Measurements from ENCODE around the gene ABAT. TPM values are rescaled to one million over a fixed set of nuclear protein-coding genes. Genes with fewer than 3 reads are reported as not detected.

The ABAT gene
- total RNA-seq, 1 experiment from 2014 or later = 4.7 TPM

- intact Hi-C loops (cut with micrococcal nuclease) = no loop called here
- Histone ChIP-seq H4K20me1 (ENCODE audit: insufficient read depth) (0 out of 2 replicates have a peak, but pooled peaks cover 6% of the 10 kb centered on the region), H3K27me3 (ENCODE audit: insufficient read depth, low read length) (no peaks in the 10 kb centered on the region), H3K36me3 (ENCODE audit: control insufficient read depth in 1 of 2, insufficient read depth in 2 of 2, low read length in 2 of 2) (peaks cover 59 to 67% of the 10 kb centered on the region in 2 experiments), H2AFZ (ENCODE audit: low read depth, low read length, poor library complexity, severe bottlenecking) (no peak overlapping the region), H3K79me2 (ENCODE audit: insufficient read depth, low read length) (peaks cover 82% of the 10 kb centered on the region), H3K27ac (ENCODE audit: low read depth, low read length) (no peak overlapping the region), H3K4me3 (replicated peaks in 1 of 2; ENCODE audit: low read depth in 1 of 2, low read length in 2 of 2) (no peak overlapping the region), H3K4me1 (ENCODE audit: control insufficient read depth in 1 of 2, insufficient read depth in 2 of 2, low read length in 2 of 2) (no peaks in the 10 kb centered on the region), H3K9ac (ENCODE audit: low read length) (no peak overlapping the region), H3K9me2 (ENCODE audit: insufficient read depth) (no peaks in the 10 kb centered on the region), H3K9me3 (ENCODE audit: control insufficient read depth in 1 of 2, insufficient read depth in 1 of 2, low read depth in 1 of 2, low read length in 2 of 2) (no peaks in the 10 kb centered on the region), H3K4me2 (ENCODE audit: low read length) (no peak overlapping the region)
- ChIA-PET POLR2A (no interaction called here), CTCF (no interaction called here), RAD21 (ENCODE audit: low non-redundant PET in 1 of 2, low total read pairs in 2 of 2, uncharacterized antibody in 2 of 2, unreplicated experiment in 2 of 2) (no interaction called here)
- TF ChIP-seq ATF3 (IDR thresholded peaks at IDR 0.05) (no peak), SP1 (IDR thresholded peaks at IDR 0.05; ENCODE audit: low read depth) (no peak), EZH2 (IDR thresholded peaks at IDR 0.05) (no peak), POLR2A (IDR thresholded peaks at IDR 0.05; ENCODE audit: borderline replicate concordance, extremely low read depth, insufficient read depth, insufficient read length) (no peak), ELF1 (IDR thresholded peaks at IDR 0.05; ENCODE audit: borderline replicate concordance, low read depth) (no peak), EZH2phosphoT487 (IDR thresholded peaks at IDR 0.05; ENCODE audit: borderline replicate concordance) (no peak), ZNF274 (IDR thresholded peaks at IDR 0.05; ENCODE audit: low read depth, low read length) (no peak), RAD21 (IDR thresholded peaks at IDR 0.05; ENCODE audit: low read depth) (no peak), SIN3A (IDR thresholded peaks at IDR 0.05; ENCODE audit: low read depth) (no peak), MAX (IDR thresholded peaks at IDR 0.05) (no peak), SRF (IDR thresholded peaks at IDR 0.05; ENCODE audit: low read depth) (no peak), TCF7L2 (IDR thresholded peaks at IDR 0.05; ENCODE audit: borderline replicate concordance, extremely low read depth, insufficient read depth, insufficient read length) (no peak), REST (IDR thresholded peaks at IDR 0.05; ENCODE audit: low read depth) (no peak), POLR2AphosphoS5 (IDR thresholded peaks at IDR 0.05; ENCODE audit: low read depth, low read length) (no peak)
- no peak for DNase-seq (ENCODE audit: low read depth, low spot score)
- no peak for ATAC-seq
- BruUV-seq (replicated peaks) = no TSS peak
These were observed 133.6 kb downstream of the ABAT start for GRCh38 chr16:8808009-8808408.
